Upper lobe of left lung (tissue), 4 donors: ENCODE data around the gene HARBI1.

ENCODE experiments used
- CTCF ChIP-seq, 6 experiments: fragments of 450-650 bp in 4 of 6; fragments of 200-600 bp in 2 of 6; sonication (generic) in 2 of 6; IDR thresholded peaks; one replicate each; pipeline ENCODE4 v1.5.1; 2016 to 2019; ENCODE audit warnings: antibody characterized with exemption in 6 of 6
- EP300 ChIP-seq, 4 donors: sonication (generic); formaldehyde crosslinking; IDR thresholded peaks; one replicate each; pipeline ENCODE4 v1.5.1; 2017; ENCODE audit warnings: antibody characterized with exemption in 4 of 4, control low read depth in 2 of 4
- POLR2A ChIP-seq, 4 donors: fragments of 450-650 bp; IDR thresholded peaks; one replicate each; pipeline ENCODE4 v1.5.1; 2016 to 2017; ENCODE audit warnings: antibody characterized with exemption in 4 of 4, mild to moderate bottlenecking in 2 of 4
- POLR2AphosphoS5 ChIP-seq, 2 donors: sonication (generic); formaldehyde crosslinking; IDR thresholded peaks; one replicate each; pipeline ENCODE4 v1.5.1; 2017; ENCODE audit warnings: antibody characterized with exemption in 2 of 2

DNA sequence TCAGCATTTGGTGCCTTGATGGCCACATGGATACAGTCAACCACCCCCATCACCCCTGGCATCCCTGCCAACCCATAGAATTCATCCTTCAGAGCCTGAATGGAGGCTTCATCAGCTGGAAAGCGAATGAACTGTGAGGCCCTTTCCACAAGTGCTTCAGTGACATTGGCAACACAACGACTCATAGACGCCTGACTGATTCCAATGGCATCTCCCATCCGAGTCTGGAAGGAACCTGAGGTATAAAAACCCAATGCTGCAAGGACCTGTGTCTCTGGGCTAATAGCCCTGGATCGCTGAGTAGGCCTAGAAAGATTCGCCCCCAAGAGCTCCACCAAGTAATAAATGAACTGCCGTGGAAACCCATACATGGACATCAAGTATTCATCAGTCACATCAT lies 1.3 kb downstream of the HARBI1 start:
- no peak for TF ChIP-seq CTCF (IDR thresholded peaks at IDR 0.05)
- no peak for TF ChIP-seq POLR2A (IDR thresholded peaks at IDR 0.05)
- TF ChIP-seq EP300 (IDR thresholded peaks at IDR 0.05), result no peak
- no peak for TF ChIP-seq POLR2AphosphoS5 (IDR thresholded peaks at IDR 0.05)
